ENCODE results near the gene ZNF480.
"Not testable (repeated sequence)": the region's sequence is repeated elsewhere in the genome, so short reads cannot be mapped to it uniquely, and the experiment has no call there.

Gene ZNF480

GRCh38 chr19:52273301-52273700, 23.7 kb upstream of the ZNF480 start:
- no peak for DNase-seq (ENCODE audit: low read depth in 2 of 2)
- no peak overlapping the region for H3K4me3 ChIP-seq (replicated peaks in 1 of 2; ENCODE audit: low read depth in 2 of 2, low read length in 2 of 2)
- TF ChIP-seq CTCF (IDR thresholded peaks at IDR 0.05; ENCODE audit: low read depth, low read length) = no peak

GRCh38 chr19:52274191-52274590, 22.8 kb upstream of the ZNF480 start:
- no peak for TF ChIP-seq CTCF (IDR thresholded peaks at IDR 0.05; ENCODE audit: low read depth, low read length)
- no peak overlapping the region for H3K4me3 ChIP-seq (replicated peaks in 1 of 2; ENCODE audit: low read depth in 2 of 2, low read length in 2 of 2)
- DNase-seq (ENCODE audit: low read depth in 2 of 2) = no peak

- no peak for TF ChIP-seq CTCF (IDR thresholded peaks at IDR 0.05; ENCODE audit: low read depth, low read length)
- DNase-seq (ENCODE audit: low read depth in 2 of 2) = no peak
- no peak overlapping the region for H3K4me3 ChIP-seq (replicated peaks in 1 of 2; ENCODE audit: low read depth in 2 of 2, low read length in 2 of 2)
These were observed 21.0 kb upstream of the ZNF480 start for GRCh38 chr19:52275988-52276387.

- no peak overlapping the region for H3K4me3 ChIP-seq (replicated peaks in 1 of 2; ENCODE audit: low read depth in 2 of 2, low read length in 2 of 2)
- no peak for TF ChIP-seq CTCF (IDR thresholded peaks at IDR 0.05; ENCODE audit: low read depth, low read length)
- DNase-seq (ENCODE audit: low read depth in 2 of 2) = no peak
These were observed 19.5 kb upstream of the ZNF480 start for GRCh38 chr19:52277471-52277870.

- TF ChIP-seq CTCF (IDR thresholded peaks at IDR 0.05; ENCODE audit: low read depth, low read length) = no peak
- no peak overlapping the region for H3K4me3 ChIP-seq (replicated peaks in 1 of 2; ENCODE audit: low read depth in 2 of 2, low read length in 2 of 2)
- DNase-seq (ENCODE audit: low read depth in 2 of 2) = no peak
These were observed 10.7 kb upstream of the ZNF480 start for GRCh38 chr19:52286256-52286655.

- TF ChIP-seq CTCF (IDR thresholded peaks at IDR 0.05; ENCODE audit: low read depth, low read length) = no peak
- no peak overlapping the region for H3K4me3 ChIP-seq (replicated peaks in 1 of 2; ENCODE audit: low read depth in 2 of 2, low read length in 2 of 2)
- DNase-seq (ENCODE audit: low read depth in 2 of 2) = no peak
These were observed 5.2 kb upstream of the ZNF480 start for GRCh38 chr19:52291781-52292180.

GRCh38 chr19:52292946-52293345, 4.0 kb upstream of the ZNF480 start:
- H3K4me3 ChIP-seq (replicated peaks in 1 of 2; ENCODE audit: low read depth in 2 of 2, low read length in 2 of 2); DNase-seq (ENCODE audit: low read depth in 2 of 2): not testable (repeated sequence)

All from cardiac fibroblast (primary cell).